WTC11 (cell line): Measurements from ENCODE around the gene PRAME. TPM values are rescaled to one million over a fixed set of nuclear protein-coding genes. Genes with fewer than 3 reads are reported as not detected.

ENCODE experiments used
- ATAC-seq: fragments of 200-7000 bp; cut with Tn5 transposase; 2 replicates; pipeline ENCODE4 v1.10.0; 2021; ENCODE audit warnings: mild to moderate bottlenecking, moderate library complexity
- CTCF ChIA-PET: fragments of 300-600 bp; sonication (Branson Sonifier 250); formaldehyde crosslinking; loops from one replicate; lab custom pipeline; 2021; ENCODE audit warnings: antibody characterized with exemption; lab: Charles Lee
- POLR2A ChIA-PET: fragments of 350-600 bp; sonication (Branson Sonifier 250); formaldehyde crosslinking; loops from one replicate; lab custom pipeline; 2021; ENCODE audit warnings: antibody characterized with exemption; lab: Charles Lee
- DNase-seq: peaks from one replicate; pipeline ENCODE4 v3.0.0; 2021; ENCODE audit warnings: low spot score
- H3K27ac Mint-ChIP-seq: 2 replicates; pipeline ENCODE4 v1.8.0; 2021; ENCODE audit warnings: mixed read lengths
- H3K27me3 Mint-ChIP-seq: 2 replicates; pipeline ENCODE4 v1.8.0; 2021; ENCODE audit warnings: low read depth, mild to moderate bottlenecking, moderate library complexity, mixed read lengths
- H3K36me3 Mint-ChIP-seq: 2 replicates; pipeline ENCODE4 v1.8.0; 2021; ENCODE audit warnings: mixed read lengths
- H3K4me1 Mint-ChIP-seq: 2 replicates; pipeline ENCODE4 v1.8.0; 2022; ENCODE audit warnings: mixed read lengths
- H3K4me3 Mint-ChIP-seq: 2 replicates; pipeline ENCODE4 v1.8.0; 2021; ENCODE audit warnings: mild to moderate bottlenecking, moderate library complexity, mixed read lengths
- H3K9me3 Mint-ChIP-seq: 2 replicates; pipeline ENCODE4 v1.8.0; 2021; ENCODE audit warnings: mixed read lengths
- AFF4 ChIP-seq: sonication (generic); formaldehyde crosslinking; IDR thresholded peaks from 2 replicates; pipeline ENCODE4 v1.8.1; 2023; ENCODE audit warnings: mild to moderate bottlenecking, missing genetic modification reagents, borderline replicate concordance
- E2F4 ChIP-seq: sonication (generic); formaldehyde crosslinking; IDR thresholded peaks from 2 replicates; pipeline ENCODE4 v1.8.1; 2022; ENCODE audit warnings: low read depth, mild to moderate bottlenecking, moderate library complexity, missing genetic modification reagents, borderline replicate concordance
- EMX1 ChIP-seq: fragments of 250-450 bp; sonication (Bioruptor Pico); IDR thresholded peaks from 2 replicates; pipeline ENCODE4 v1.8.0; 2021; ENCODE audit warnings: mild to moderate bottlenecking
- ETV6 ChIP-seq: sonication (generic); formaldehyde crosslinking; IDR thresholded peaks from 2 replicates; pipeline ENCODE4 v1.8.1; 2022; ENCODE audit warnings: mild to moderate bottlenecking, missing genetic modification reagents
- GABPB1 ChIP-seq: sonication (generic); formaldehyde crosslinking; IDR thresholded peaks from 2 replicates; pipeline ENCODE4 v1.8.1; 2023; ENCODE audit warnings: mild to moderate bottlenecking, missing genetic modification reagents
- GTF2I ChIP-seq: fragments of 250-450 bp; sonication (Bioruptor Pico); conservative IDR thresholded peaks from 2 replicates; pipeline ENCODE4 v1.4.0; 2021; ENCODE audit warnings: mild to moderate bottlenecking
- HMGA2 ChIP-seq: fragments of 250-450 bp; sonication (Bioruptor Pico); IDR thresholded peaks from 2 replicates; pipeline ENCODE4 v1.4.0; 2021; ENCODE audit warnings: mild to moderate bottlenecking, moderate library complexity
- IRF1 ChIP-seq: sonication (generic); formaldehyde crosslinking; IDR thresholded peaks from 2 replicates; pipeline ENCODE4 v1.8.0; 2023; ENCODE audit warnings: missing genetic modification reagents
- IRF2 ChIP-seq: sonication (generic); formaldehyde crosslinking; IDR thresholded peaks from 2 replicates; pipeline ENCODE4 v1.8.0; 2022; ENCODE audit warnings: low read depth, missing genetic modification reagents, borderline replicate concordance
- NFATC4 ChIP-seq: fragments of 250-450 bp; sonication (Bioruptor Pico); IDR thresholded peaks from 2 replicates; pipeline ENCODE4 v1.9.0; 2021; ENCODE audit warnings: mild to moderate bottlenecking
- NFE2L1 ChIP-seq: sonication (generic); formaldehyde crosslinking; IDR thresholded peaks from 2 replicates; pipeline ENCODE4 v1.8.1; 2023; ENCODE audit warnings: missing genetic modification reagents
- OVOL2 ChIP-seq: fragments of 250-450 bp; sonication (Bioruptor Pico); IDR thresholded peaks from 2 replicates; pipeline ENCODE4 v1.9.0; 2021; ENCODE audit warnings: mild to moderate bottlenecking, borderline replicate concordance
- PREB ChIP-seq: sonication (generic); formaldehyde crosslinking; IDR thresholded peaks from 2 replicates; pipeline ENCODE4 v1.8.1; 2022; ENCODE audit warnings: mild to moderate bottlenecking, missing genetic modification reagents, moderate library complexity, borderline replicate concordance
- PRRX2 ChIP-seq: fragments of 250-450 bp; sonication (Bioruptor Pico); IDR thresholded peaks from 2 replicates; pipeline ENCODE4 v1.8.0; 2021; ENCODE audit warnings: mild to moderate bottlenecking
- RELA ChIP-seq: sonication (generic); formaldehyde crosslinking; IDR thresholded peaks from 2 replicates; pipeline ENCODE4 v1.8.1; 2022; ENCODE audit warnings: missing genetic modification reagents, mild to moderate bottlenecking, borderline replicate concordance
- ZNF232 ChIP-seq: sonication (generic); formaldehyde crosslinking; IDR thresholded peaks from 2 replicates; pipeline ENCODE4 v1.8.0; 2022; ENCODE audit warnings: mild to moderate bottlenecking, missing genetic modification reagents
- ZNF281 ChIP-seq: sonication (generic); formaldehyde crosslinking; IDR thresholded peaks from 2 replicates; pipeline ENCODE4 v1.8.0; 2023; ENCODE audit warnings: mild to moderate bottlenecking, missing genetic modification reagents
- total RNA-seq: library from RNA; stranded (reverse); gene quantifications from 3 replicates; pipeline ENCODE4 v1.2.3, GENCODE V29; 2021
- TF ChIP-seq, protein P1 (sequence below): fragments of 250-450 bp; sonication (Bioruptor Pico); IDR thresholded peaks from 2 replicates; pipeline ENCODE4 v1.9.0; 2021; ENCODE audit warnings: mild to moderate bottlenecking
- TF ChIP-seq, protein P2 (sequence below): fragments of 250-450 bp; sonication (Bioruptor Pico); IDR thresholded peaks from 2 replicates; pipeline ENCODE4 v2.1.2; 2022; ENCODE audit warnings: mild to moderate bottlenecking, moderate library complexity
- TF ChIP-seq, protein P3 (sequence below): fragments of 250-450 bp; sonication (Bioruptor Pico); conservative IDR thresholded peaks from 2 replicates; pipeline ENCODE4 v1.9.0; 2021; ENCODE audit warnings: mild to moderate bottlenecking

PRAME gene
- total RNA-seq, 1 experiment from 2014 or later = 1.5 TPM

DNA sequence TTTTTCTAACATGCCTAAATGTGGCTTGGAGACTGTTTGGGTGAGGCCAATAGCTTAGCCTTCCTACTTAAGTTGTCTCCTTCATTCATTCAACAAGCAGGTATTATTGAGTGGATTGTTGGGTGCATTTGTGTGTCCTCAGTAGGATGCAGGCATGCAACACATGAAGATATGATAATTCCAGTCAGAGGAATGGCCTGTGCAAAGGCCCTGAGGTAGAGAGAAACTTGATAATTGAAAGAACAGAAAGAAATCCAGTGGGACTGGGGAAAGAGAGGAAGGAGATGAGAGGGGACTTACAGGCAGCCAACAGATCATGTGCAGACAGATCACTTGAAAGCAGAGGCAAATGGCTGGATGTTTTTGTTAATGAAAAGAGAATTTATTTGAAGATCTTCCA, 15.3 kb upstream of the PRAME start (continued):
- TF ChIP-seq AFF4 (CRISPR knock-in tag) (no peak), ZNF281 (no peak), PREB (CRISPR knock-in tag) (no peak), NFE2L1 (no peak), OVOL2 (CRISPR knock-in tag) (no peak), RELA (no peak)
- TF ChIP-seq, protein P1, sequence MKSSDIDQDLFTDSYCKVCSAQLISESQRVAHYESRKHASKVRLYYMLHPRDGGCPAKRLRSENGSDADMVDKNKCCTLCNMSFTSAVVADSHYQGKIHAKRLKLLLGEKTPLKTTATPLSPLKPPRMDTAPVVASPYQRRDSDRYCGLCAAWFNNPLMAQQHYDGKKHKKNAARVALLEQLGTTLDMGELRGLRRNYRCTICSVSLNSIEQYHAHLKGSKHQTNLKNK (CRISPR knock-in tag) = no peak
- TF ChIP-seq, all 79 proteins: peak for 0

GRCh38 chr22:22573047-22573889, 14.2 kb upstream of the PRAME start:
- no peak for ATAC-seq
- H3K4me1 Mint-ChIP-seq = no peaks in the 10 kb centered on the region
- H3K36me3 Mint-ChIP-seq = no peaks in the 10 kb centered on the region
- ChIA-PET POLR2A (no interaction called here), CTCF (interaction anchor here (0.7 to 1.1 kb wide), 3 partner anchors 14 to 92 kb away, joined by 3 to 4 read pairs (median 3); partner anchors contain the start of gene PRAME)
- H3K27me3 Mint-ChIP-seq = peaks cover 99% of the 10 kb centered on the region
- no peak overlapping the region for H3K4me3 Mint-ChIP-seq
- DNase-seq = no peak
- H3K9me3 Mint-ChIP-seq = no peaks in the 10 kb centered on the region
- no peak overlapping the region for H3K27ac Mint-ChIP-seq
- TF ChIP-seq ZNF232 (CRISPR knock-in tag) = no peak
- TF ChIP-seq IRF2 (CRISPR knock-in tag) = no peak
- TF ChIP-seq, protein P2, sequence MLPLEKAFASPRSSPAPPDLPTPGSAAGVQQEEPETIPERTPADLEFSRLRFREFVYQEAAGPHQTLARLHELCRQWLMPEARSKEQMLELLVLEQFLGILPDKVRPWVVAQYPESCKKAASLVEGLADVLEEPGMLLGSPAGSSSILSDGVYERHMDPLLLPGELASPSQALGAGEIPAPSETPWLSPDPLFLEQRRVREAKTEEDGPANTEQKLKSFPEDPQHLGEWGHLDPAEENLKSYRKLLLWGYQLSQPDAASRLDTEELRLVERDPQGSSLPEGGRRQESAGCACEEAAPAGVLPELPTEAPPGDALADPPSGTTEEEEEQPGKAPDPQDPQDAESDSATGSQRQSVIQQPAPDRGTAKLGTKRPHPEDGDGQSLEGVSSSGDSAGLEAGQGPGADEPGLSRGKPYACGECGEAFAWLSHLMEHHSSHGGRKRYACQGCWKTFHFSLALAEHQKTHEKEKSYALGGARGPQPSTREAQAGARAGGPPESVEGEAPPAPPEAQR (CRISPR knock-in tag) = no peak
- no peak for TF ChIP-seq GABPB1 (CRISPR knock-in tag)
- TF ChIP-seq, protein P1 (CRISPR knock-in tag) = no peak
- no peak for TF ChIP-seq PRRX2
- TF ChIP-seq GTF2I = no peak
- no peak for TF ChIP-seq OVOL2 (CRISPR knock-in tag)
- TF ChIP-seq NFATC4 (CRISPR knock-in tag) = no peak
- no peak for TF ChIP-seq ETV6 (CRISPR knock-in tag)
- TF ChIP-seq EMX1 (CRISPR knock-in tag) = no peak
- TF ChIP-seq RELA = no peak
- no peak for TF ChIP-seq E2F4 (CRISPR knock-in tag)
- TF ChIP-seq, protein P3, sequence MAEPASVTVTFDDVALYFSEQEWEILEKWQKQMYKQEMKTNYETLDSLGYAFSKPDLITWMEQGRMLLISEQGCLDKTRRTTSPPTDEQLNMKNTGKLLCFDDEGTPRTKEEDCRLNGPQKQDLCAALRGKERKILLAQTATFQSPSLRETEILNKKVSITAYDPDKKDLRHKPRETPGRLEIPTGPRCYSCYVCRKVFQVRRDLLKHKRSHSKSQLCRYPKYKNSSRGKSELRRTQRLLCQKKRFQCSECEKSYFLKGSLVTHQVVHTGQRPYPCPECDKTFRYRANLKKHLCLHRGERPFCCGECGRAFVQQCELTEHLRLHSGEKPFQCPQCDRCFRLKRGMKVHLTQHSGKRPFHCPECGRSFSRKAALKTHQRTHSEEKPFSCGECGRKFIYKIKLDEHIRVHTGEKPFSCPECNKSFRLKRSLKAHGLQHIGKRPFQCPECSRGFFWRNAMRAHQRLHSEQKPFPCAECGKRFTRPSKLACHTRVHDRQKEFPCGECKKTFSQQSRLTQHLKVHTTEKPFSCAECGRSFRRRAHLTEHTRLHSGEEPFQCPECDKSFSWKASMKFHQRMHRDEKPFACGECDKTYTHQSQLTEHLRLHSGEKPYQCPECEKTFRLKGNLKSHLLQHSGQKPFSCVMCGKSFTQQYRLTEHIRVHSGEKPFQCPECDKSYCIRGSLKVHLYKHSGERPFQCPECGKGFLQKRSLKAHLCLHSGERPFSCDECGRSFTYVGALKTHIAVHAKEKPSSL (CRISPR knock-in tag) = no peak
- no peak for TF ChIP-seq HMGA2 (CRISPR knock-in tag)
- TF ChIP-seq IRF1 (CRISPR knock-in tag) = no peak
- TF ChIP-seq, all 79 proteins: peak for 0
